GM12874 (cell line): ENCODE results near the gene MDH2.

Experiments used
- TF ChIP-seq, protein P1 (sequence below): IDR thresholded peaks from 2 replicates; pipeline ENCODE4 v1.5.1; 2011; ENCODE audit warnings: low read depth, mild to moderate bottlenecking, control low read depth, low read length, moderate library complexity; ENCODE audit not compliant: insufficient read depth

MDH2 gene, protein sequence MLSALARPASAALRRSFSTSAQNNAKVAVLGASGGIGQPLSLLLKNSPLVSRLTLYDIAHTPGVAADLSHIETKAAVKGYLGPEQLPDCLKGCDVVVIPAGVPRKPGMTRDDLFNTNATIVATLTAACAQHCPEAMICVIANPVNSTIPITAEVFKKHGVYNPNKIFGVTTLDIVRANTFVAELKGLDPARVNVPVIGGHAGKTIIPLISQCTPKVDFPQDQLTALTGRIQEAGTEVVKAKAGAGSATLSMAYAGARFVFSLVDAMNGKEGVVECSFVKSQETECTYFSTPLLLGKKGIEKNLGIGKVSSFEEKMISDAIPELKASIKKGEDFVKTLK

GRCh38 chr7:76047811-76048667, at the start of gene MDH2, which contains the start of gene STYXL1:
MDH2 (plus strand) TSS chr7:76048106; CDS start chr7:76048161, 55 bp downstream.
STYXL1 (minus strand) TSS chr7:76048000; CDS start chr7:76030523, 17,477 bp downstream.
- TF ChIP-seq, protein P1, sequence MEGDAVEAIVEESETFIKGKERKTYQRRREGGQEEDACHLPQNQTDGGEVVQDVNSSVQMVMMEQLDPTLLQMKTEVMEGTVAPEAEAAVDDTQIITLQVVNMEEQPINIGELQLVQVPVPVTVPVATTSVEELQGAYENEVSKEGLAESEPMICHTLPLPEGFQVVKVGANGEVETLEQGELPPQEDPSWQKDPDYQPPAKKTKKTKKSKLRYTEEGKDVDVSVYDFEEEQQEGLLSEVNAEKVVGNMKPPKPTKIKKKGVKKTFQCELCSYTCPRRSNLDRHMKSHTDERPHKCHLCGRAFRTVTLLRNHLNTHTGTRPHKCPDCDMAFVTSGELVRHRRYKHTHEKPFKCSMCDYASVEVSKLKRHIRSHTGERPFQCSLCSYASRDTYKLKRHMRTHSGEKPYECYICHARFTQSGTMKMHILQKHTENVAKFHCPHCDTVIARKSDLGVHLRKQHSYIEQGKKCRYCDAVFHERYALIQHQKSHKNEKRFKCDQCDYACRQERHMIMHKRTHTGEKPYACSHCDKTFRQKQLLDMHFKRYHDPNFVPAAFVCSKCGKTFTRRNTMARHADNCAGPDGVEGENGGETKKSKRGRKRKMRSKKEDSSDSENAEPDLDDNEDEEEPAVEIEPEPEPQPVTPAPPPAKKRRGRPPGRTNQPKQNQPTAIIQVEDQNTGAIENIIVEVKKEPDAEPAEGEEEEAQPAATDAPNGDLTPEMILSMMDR = no peak

DNA sequence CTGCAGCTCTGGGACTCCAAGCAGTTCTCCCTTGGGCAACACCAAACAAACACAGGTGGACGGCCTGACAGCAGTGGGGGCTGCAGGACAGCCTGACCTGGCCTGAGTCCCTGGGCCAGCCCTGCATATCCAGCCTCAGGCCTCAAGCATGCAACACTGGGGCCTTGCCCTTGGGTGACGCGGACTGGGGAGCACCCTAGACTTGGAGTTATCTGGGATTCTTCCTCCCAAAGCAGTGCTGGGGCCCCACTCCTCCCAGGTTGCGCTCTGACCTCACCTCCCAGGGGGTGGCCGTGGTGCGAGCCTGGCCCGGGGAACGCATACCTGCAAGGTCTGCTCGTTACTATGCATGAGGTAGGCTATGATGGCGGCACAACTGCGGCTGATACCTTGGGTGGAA, 47.3 kb upstream of the MDH2 start:
- TF ChIP-seq, protein P1 = no peak

GRCh38 chr7:76002139-76002538, 45.8 kb upstream of the MDH2 start:
- TF ChIP-seq, protein P1 = no peak

GRCh38 chr7:76002822-76003221, 45.1 kb upstream of the MDH2 start:
- TF ChIP-seq, protein P1 = no peak

GRCh38 chr7:76003351-76003750, 44.6 kb upstream of the MDH2 start:
- TF ChIP-seq, protein P1 = no peak

GRCh38 chr7:76008156-76008687, 39.7 kb upstream of the MDH2 start:
- TF ChIP-seq, protein P1 = no peak

DNA sequence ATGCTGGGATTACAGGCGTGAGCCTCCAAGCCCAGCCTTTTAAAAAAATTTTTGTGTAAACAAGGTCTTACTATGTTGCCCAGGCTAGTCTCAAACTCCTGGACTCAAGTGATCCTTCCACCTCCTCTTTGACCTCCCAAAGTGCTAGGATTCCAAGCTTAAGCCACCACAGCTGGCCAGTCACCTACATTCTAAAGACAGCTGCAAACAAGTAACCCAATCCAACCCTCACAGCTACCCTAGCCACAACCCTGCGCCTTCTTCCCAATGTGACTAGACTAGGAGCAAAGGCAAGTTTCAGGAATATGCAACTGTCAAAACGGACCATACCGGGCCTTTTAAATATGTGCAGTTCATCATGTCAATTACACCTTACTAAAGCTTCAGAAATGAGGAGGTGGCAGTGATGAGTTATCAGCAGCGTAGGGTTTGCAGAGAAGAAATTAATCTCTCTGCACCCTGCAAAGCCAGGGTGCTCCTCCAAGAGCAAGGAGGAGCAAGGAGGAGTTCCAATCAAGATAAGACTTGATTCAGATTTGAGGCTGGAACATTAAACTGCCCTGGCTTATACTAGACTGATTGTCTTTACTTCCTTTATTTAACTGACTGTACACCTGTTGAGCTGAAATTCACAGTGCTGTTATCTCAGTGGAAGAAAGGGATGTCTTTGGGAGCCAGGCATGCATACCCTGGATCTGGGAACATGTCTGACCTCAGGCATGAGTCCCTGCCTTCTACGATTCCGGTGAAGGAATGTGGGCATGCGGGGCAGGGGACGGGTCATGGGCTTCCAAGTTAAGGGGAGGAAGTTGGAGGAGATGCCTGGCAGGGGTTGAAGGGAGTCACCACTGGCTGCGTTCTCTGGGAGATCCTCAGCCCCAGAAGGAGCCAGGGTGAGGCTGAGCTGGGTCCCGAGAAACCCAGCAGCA, 38.0 kb upstream of the MDH2 start:
- TF ChIP-seq, protein P1 = no peak
